Measurements from ENCODE around the gene GGA3. TPM values are rescaled to one million over a fixed set of nuclear protein-coding genes. Genes with fewer than 3 reads are reported as not detected.

GGA3 gene
- total RNA-seq, 1 experiment from 2014 or later: 94.4 TPM

DNA sequence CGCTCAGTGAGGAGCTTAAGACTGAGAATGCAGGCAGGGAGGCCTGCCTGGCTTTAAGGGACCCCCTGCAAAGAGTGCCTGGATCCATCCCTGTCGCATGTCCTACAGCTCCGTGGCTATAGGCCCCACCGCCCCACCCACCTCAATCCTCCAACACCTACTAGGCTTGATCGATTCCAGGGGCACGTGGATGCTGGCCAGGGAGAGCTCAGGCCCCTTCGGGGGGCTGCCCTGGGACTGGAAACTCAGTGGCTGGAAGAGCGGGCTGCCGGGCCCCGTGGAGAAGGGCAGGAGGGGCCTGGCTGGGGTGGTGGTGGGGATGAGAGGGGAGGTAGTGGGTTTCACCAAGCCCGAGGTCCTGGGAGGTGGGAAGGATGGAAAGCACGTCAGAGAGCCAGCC, 22.2 kb downstream of the GGA3 start:
- H3K27me3 ChIP-seq (replicated peaks; ENCODE audit: control insufficient read depth, insufficient read depth, low read length): no peaks in the 10 kb centered on the region
- peaks cover 16% of the 10 kb centered on the region for H3K4me1 ChIP-seq
- peaks cover 94% of the 10 kb centered on the region for H3K36me3 Mint-ChIP-seq (ENCODE audit: insufficient read depth, unreplicated experiment)
- H3K9me3 ChIP-seq: no peaks in the 10 kb centered on the region
- BruUV-seq (replicated peaks): no TSS peak
- ChIA-PET POLR2A (no interaction called here), CTCF (interaction anchor here (0.5 to 2.7 kb wide), 6 partner anchors 11 to 871 kb away, joined by 3 to 33 read pairs (median 4); partner anchors contain the start of genes GGA3, MIF4GD, MRPS7 and SLC25A19)
- H3K4me3 ChIP-seq (ENCODE audit: low read depth, low read length): no peak overlapping the region
- peaks cover 8% of the 10 kb centered on the region; the same call in 1 of the 2 replicates for H3K36me3 ChIP-seq (ENCODE audit: control insufficient read depth, insufficient read depth, low read length)
- no peaks in the 10 kb centered on the region for H3K27me3 Mint-ChIP-seq (ENCODE audit: insufficient read depth, unreplicated experiment)
- TF ChIP-seq, protein P1, sequence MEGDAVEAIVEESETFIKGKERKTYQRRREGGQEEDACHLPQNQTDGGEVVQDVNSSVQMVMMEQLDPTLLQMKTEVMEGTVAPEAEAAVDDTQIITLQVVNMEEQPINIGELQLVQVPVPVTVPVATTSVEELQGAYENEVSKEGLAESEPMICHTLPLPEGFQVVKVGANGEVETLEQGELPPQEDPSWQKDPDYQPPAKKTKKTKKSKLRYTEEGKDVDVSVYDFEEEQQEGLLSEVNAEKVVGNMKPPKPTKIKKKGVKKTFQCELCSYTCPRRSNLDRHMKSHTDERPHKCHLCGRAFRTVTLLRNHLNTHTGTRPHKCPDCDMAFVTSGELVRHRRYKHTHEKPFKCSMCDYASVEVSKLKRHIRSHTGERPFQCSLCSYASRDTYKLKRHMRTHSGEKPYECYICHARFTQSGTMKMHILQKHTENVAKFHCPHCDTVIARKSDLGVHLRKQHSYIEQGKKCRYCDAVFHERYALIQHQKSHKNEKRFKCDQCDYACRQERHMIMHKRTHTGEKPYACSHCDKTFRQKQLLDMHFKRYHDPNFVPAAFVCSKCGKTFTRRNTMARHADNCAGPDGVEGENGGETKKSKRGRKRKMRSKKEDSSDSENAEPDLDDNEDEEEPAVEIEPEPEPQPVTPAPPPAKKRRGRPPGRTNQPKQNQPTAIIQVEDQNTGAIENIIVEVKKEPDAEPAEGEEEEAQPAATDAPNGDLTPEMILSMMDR (IDR thresholded peaks at IDR 0.05; ENCODE audit: insufficient read depth in 1 of 2, low read depth in 1 of 2, low read length in 1 of 2, severe bottlenecking in 1 of 2, unreplicated experiment in 1 of 2): no peak
- peaks cover 19% of the 10 kb centered on the region for H3K4me1 Mint-ChIP-seq (ENCODE audit: low read depth, unreplicated experiment)
- intact Hi-C loops (cut with micrococcal nuclease; ENCODE audit: unreplicated experiment): no loop called here
- H3K9me3 Mint-ChIP-seq (ENCODE audit: unreplicated experiment): no peaks in the 10 kb centered on the region
- peak overlapping the region; percentile 81 for H3K27ac Mint-ChIP-seq (ENCODE audit: unreplicated experiment)
- DNase-seq: no peak
- no peak overlapping the region for H3K4me3 Mint-ChIP-seq (ENCODE audit: unreplicated experiment)

DNA sequence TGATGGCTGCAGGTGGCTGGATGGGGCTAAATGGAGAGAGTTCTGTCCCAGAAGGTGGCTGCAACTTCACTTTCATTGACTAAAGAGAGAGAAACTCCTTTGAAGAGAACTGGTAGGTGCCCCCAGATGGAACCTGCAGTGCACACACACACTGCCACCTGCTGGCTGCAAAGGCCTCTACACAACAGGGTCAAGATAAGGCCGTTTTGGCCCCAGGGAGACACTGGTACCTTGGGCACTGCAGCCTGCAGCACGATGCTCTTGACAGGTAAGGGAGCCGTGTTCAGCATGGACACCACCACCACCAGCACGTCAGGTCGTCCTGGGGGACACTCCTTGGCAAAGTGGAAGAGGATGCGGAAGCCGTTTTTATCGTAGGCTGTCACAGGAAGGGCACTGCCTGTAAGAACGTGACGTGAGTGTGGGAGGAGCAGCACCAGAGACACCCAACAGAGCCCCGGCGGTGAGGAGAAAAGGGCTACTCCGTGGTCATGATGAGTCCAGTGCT, 22.7 kb downstream of the GGA3 start:
- H3K27ac Mint-ChIP-seq (ENCODE audit: unreplicated experiment): peak overlapping the region; percentile 81

DNA sequence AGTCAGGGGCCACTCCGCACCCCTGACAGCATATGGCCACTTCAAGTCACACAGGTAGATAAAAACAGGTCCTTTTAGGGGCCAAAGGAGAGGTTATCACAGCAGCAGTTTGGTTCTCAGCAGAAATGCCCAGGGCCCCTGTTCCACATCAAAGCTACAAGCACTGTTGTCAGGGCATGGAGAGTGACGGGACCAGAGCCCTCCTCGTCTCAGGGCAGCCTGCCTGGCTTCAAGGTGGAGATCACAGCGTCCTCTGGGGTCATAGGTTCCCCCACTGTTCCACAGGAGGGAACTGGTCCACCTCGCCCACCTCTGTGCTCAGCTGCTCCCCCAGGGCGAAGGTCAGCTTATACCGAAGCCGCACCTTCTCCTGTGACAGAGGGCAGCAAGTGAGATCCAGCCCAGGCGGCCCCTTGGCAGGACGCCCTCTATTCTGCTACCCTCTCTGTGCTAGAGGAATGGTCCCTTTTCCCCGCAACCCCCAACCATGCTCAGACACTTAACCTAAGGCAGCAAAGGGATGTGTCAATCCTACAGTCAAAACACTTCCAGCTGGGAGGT, 23.3 kb downstream of the GGA3 start:
- H3K27me3 Mint-ChIP-seq (ENCODE audit: insufficient read depth, unreplicated experiment): no peaks in the 10 kb centered on the region
- no peaks in the 10 kb centered on the region for H3K9me3 ChIP-seq
- ChIA-PET POLR2A (no interaction called here), CTCF (no interaction called here)
- H3K4me1 Mint-ChIP-seq (ENCODE audit: low read depth, unreplicated experiment): peaks cover 19% of the 10 kb centered on the region
- peak overlapping the region; percentile 81 for H3K27ac Mint-ChIP-seq (ENCODE audit: unreplicated experiment)
- H3K4me3 ChIP-seq (ENCODE audit: low read depth, low read length): no peak overlapping the region
- H3K4me1 ChIP-seq: peaks cover 16% of the 10 kb centered on the region
- H3K36me3 Mint-ChIP-seq (ENCODE audit: insufficient read depth, unreplicated experiment): peaks cover 92% of the 10 kb centered on the region
- H3K9me3 Mint-ChIP-seq (ENCODE audit: unreplicated experiment): no peaks in the 10 kb centered on the region
- peaks cover 8% of the 10 kb centered on the region; the same call in 1 of the 2 replicates for H3K36me3 ChIP-seq (ENCODE audit: control insufficient read depth, insufficient read depth, low read length)
- intact Hi-C loops (cut with micrococcal nuclease; ENCODE audit: unreplicated experiment): loop anchor here (1.0 kb wide), 2 partner anchors 29 to 124 kb away; no protein-coding TSS in a partner anchor
- H3K4me3 Mint-ChIP-seq (ENCODE audit: unreplicated experiment): no peak overlapping the region
- no peak for DNase-seq
- TF ChIP-seq, protein P1 (IDR thresholded peaks at IDR 0.05; ENCODE audit: insufficient read depth in 1 of 2, low read depth in 1 of 2, low read length in 1 of 2, severe bottlenecking in 1 of 2, unreplicated experiment in 1 of 2): no peak
- no peaks in the 10 kb centered on the region for H3K27me3 ChIP-seq (replicated peaks; ENCODE audit: control insufficient read depth, insufficient read depth, low read length)
- BruUV-seq (replicated peaks): TSS peak; percentile 26

More for the DNA sequence above, 22.7 kb downstream of the GGA3 start:
- CTCF ChIA-PET: interaction anchor here (1.0 to 2.7 kb wide), 2 partner anchors 31 to 67 kb away, joined by 3 to 33 read pairs; partner anchors contain the start of gene MIF4GD
- Histone ChIP-seq H3K4me3 (ENCODE audit: low read depth, low read length) (no peak overlapping the region), H3K4me1 (peaks cover 16% of the 10 kb centered on the region), H3K27me3 (replicated peaks; ENCODE audit: control insufficient read depth, insufficient read depth, low read length) (no peaks in the 10 kb centered on the region), H3K36me3 (ENCODE audit: control insufficient read depth, insufficient read depth, low read length) (peaks cover 8% of the 10 kb centered on the region; the same call in 1 of the 2 replicates), H3K9me3 (no peaks in the 10 kb centered on the region)
- peaks cover 94% of the 10 kb centered on the region for H3K36me3 Mint-ChIP-seq (ENCODE audit: insufficient read depth, unreplicated experiment)
- peak; percentile 72 to 74 for DNase-seq
- intact Hi-C loops (cut with micrococcal nuclease; ENCODE audit: unreplicated experiment): loop anchor here (1.0 kb wide), 2 partner anchors 29 to 124 kb away; no protein-coding TSS in a partner anchor
- no peak overlapping the region for H3K4me3 Mint-ChIP-seq (ENCODE audit: unreplicated experiment)
- no TSS peak for BruUV-seq (replicated peaks)
- H3K27me3 Mint-ChIP-seq (ENCODE audit: insufficient read depth, unreplicated experiment): no peaks in the 10 kb centered on the region
- TF ChIP-seq, protein P1 (IDR thresholded peaks at IDR 0.05; ENCODE audit: insufficient read depth in 1 of 2, low read depth in 1 of 2, low read length in 1 of 2, severe bottlenecking in 1 of 2, unreplicated experiment in 1 of 2): peak; percentile 84 to 90
- H3K4me1 Mint-ChIP-seq (ENCODE audit: low read depth, unreplicated experiment): peaks cover 19% of the 10 kb centered on the region
- no peaks in the 10 kb centered on the region for H3K9me3 Mint-ChIP-seq (ENCODE audit: unreplicated experiment)
- POLR2A ChIA-PET: no interaction called here

Measured in Caco-2 (cell line).